Breast epithelium (tissue), 3 donors: ENCODE data around the gene SLC66A2.

ENCODE experiments used
- CTCF ChIP-seq, 3 donors: fragments of 450-650 bp; IDR thresholded peaks; one replicate each; pipeline ENCODE4 v1.5.1; 2016 to 2017; ENCODE audit warnings: antibody characterized with exemption in 3 of 3, mild to moderate bottlenecking in 3 of 3, moderate library complexity in 3 of 3
- POLR2A ChIP-seq: fragments of 450-650 bp; IDR thresholded peaks from one replicate; pipeline ENCODE4 v1.6.1; 2016; ENCODE audit warnings: antibody characterized with exemption, mild to moderate bottlenecking, moderate library complexity
- POLR2AphosphoS5 ChIP-seq, 3 donors: sonication (generic); formaldehyde crosslinking; IDR thresholded peaks; one replicate each; pipeline ENCODE4 v1.6.1; 2017; ENCODE audit warnings: antibody characterized with exemption in 3 of 3

DNA sequence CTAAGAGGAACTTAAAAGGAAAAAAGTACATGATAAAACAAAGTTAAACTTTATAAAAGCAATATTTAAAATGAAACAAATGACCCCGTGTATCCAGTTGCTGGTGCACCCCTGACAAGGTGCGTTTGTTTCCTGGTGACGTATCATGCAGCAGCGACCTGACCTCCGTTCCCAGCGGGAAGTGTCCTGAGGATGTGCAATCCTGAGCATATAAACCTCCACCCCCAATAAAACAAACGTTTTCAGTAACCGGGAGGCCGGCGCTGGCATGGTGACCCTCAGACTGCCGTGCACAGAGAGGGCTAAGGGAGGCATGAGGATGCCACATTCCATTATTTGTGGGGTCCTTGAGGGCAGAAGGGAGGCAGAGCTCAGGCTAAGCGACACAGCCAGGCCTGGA lies 14.8 kb downstream of the SLC66A2 start:
- TF ChIP-seq POLR2A (no peak), CTCF (IDR thresholded peaks at IDR 0.05) (no peak), POLR2AphosphoS5 (IDR thresholded peaks at IDR 0.05) (no peak)
